Smooth muscle cell (in vitro differentiated cells): ENCODE results near the gene ATP8A2. TPM values are rescaled to one million over a fixed set of nuclear protein-coding genes. Genes with fewer than 3 reads are reported as not detected.
"Not testable (repeated sequence)": the region's sequence is repeated elsewhere in the genome, so short reads cannot be mapped to it uniquely, and the experiment has no call there.

Experiments used
- DNase-seq: peaks from one replicate; lab custom pipeline; 2025; ENCODE audit not compliant: unreplicated experiment; lab: John Stamatoyannopoulos, UW
- H2AFZ ChIP-seq: fragments of 200-600 bp; sonication (generic); 2 replicates; pipeline ENCODE4 v1.6.0; 2016; ENCODE audit warnings: antibody characterized with exemption, low read depth, mild to moderate bottlenecking
- H3F3A ChIP-seq: fragments of 200-600 bp; sonication (generic); 2 replicates; pipeline ENCODE4 v1.6.0; 2017; ENCODE audit warnings: antibody characterized with exemption, low read depth
- H3K27ac ChIP-seq: fragments of 200-600 bp; sonication (generic); 2 replicates; pipeline ENCODE4 v1.5.1; 2016; ENCODE audit warnings: low read depth, mild to moderate bottlenecking
- H3K27me3 ChIP-seq: fragments of 200-600 bp; sonication (generic); 2 replicates; pipeline ENCODE4 v1.6.1; 2016; ENCODE audit warnings: low read depth, mild to moderate bottlenecking
- H3K36me3 ChIP-seq: fragments of 200-600 bp; sonication (generic); 2 replicates; pipeline ENCODE4 v1.5.1; 2016; ENCODE audit warnings: low read depth
- H3K4me1 ChIP-seq: fragments of 200-600 bp; sonication (generic); 2 replicates; pipeline ENCODE4 v1.5.1; 2016; ENCODE audit warnings: low read depth
- H3K4me2 ChIP-seq: fragments of 200-600 bp; sonication (generic); 2 replicates; pipeline ENCODE4 v1.6.0; 2016; ENCODE audit warnings: mild to moderate bottlenecking
- H3K4me3 ChIP-seq: fragments of 200-600 bp; sonication (generic); 2 replicates; pipeline ENCODE4 v1.5.1; 2016; ENCODE audit warnings: mild to moderate bottlenecking
- H3K79me2 ChIP-seq: fragments of 200-600 bp; sonication (generic); 2 replicates; pipeline ENCODE4 v1.6.0; 2016; ENCODE audit warnings: low read depth, mild to moderate bottlenecking
- H3K9ac ChIP-seq: fragments of 200-600 bp; sonication (generic); 2 replicates; pipeline ENCODE4 v1.6.0; 2016; ENCODE audit warnings: low read depth
- H3K9me3 ChIP-seq: fragments of 200-600 bp; sonication (generic); replicated peaks from 2 replicates; pipeline ENCODE4 v1.5.1; 2016; ENCODE audit warnings: low read depth
- H4K20me1 ChIP-seq: fragments of 200-600 bp; sonication (generic); 2 replicates; pipeline ENCODE4 v1.6.0; 2016; ENCODE audit warnings: low read depth
- CTCF ChIP-seq: fragments of 200-600 bp; sonication (generic); IDR thresholded peaks from 2 replicates; pipeline ENCODE4 v1.5.1; 2017; ENCODE audit warnings: borderline replicate concordance, mild to moderate bottlenecking, antibody characterized with exemption; ENCODE audit not compliant: insufficient read depth, poor library complexity, severe bottlenecking
- WGBS: methylation state at CpG from one replicate; pipeline ENCODE4 v1.1.7; 2016; ENCODE audit warnings: low lambda C conversion rate; 5-methylcytosine and 5-hydroxymethylcytosine counted together
- polyA plus RNA-seq: library from polyadenylated mRNA; unstranded; fragments of >200 nt; fragmentation: Nextera tagmentation; extraction: Ambion mirVana; gene quantifications from 2 replicates; pipeline ENCODE4 v1.2.1, GENCODE V29; 2016
- total RNA-seq: library from RNA; depleted of rRNA; stranded (reverse); fragments of >200 nt; gene quantifications from 2 replicates; pipeline ENCODE4 v1.2.3, GENCODE V29; 2014

ATP8A2 gene
- total and polyA plus RNA-seq, 2 experiments from 2014 or later: under 0.01 to 0.06 TPM

- no peak overlapping the region for H3K4me2 ChIP-seq
- no peaks in the 10 kb centered on the region for H3K79me2 ChIP-seq
- H3K27ac ChIP-seq: no peak overlapping the region
- H2AFZ ChIP-seq: no peak overlapping the region
- no peaks in the 10 kb centered on the region for H3K36me3 ChIP-seq
- DNase-seq: no peak
- 98% methylated on average over 2 of the region's 2 CpGs for WGBS
- H3K27me3 ChIP-seq: no peaks in the 10 kb centered on the region
- no peaks in the 10 kb centered on the region for H3K9me3 ChIP-seq
- no peak overlapping the region for H3K4me3 ChIP-seq
- no peaks in the 10 kb centered on the region for H3K4me1 ChIP-seq
- no peak for TF ChIP-seq CTCF
- H3F3A ChIP-seq: no peaks in the 10 kb centered on the region
- no peak overlapping the region for H3K9ac ChIP-seq
- no peaks in the 10 kb centered on the region for H4K20me1 ChIP-seq
Observed at GRCh38 chr13:25528266-25528665, 156.5 kb downstream of the ATP8A2 start.

- H3K4me1 ChIP-seq: no peaks in the 10 kb centered on the region
- H3K79me2 ChIP-seq: no peaks in the 10 kb centered on the region
- WGBS: 88% methylated on average over 3 of the region's 3 CpGs
- H3K4me3 ChIP-seq: no peak overlapping the region
- H2AFZ ChIP-seq: no peak overlapping the region
- H3K36me3 ChIP-seq: no peaks in the 10 kb centered on the region
- H3K9me3 ChIP-seq: no peaks in the 10 kb centered on the region
- H3K4me2 ChIP-seq: no peak overlapping the region
- H3K27me3 ChIP-seq: no peaks in the 10 kb centered on the region
- H3K9ac ChIP-seq: no peak overlapping the region
- H4K20me1 ChIP-seq: no peaks in the 10 kb centered on the region
- no peak overlapping the region for H3K27ac ChIP-seq
- DNase-seq: no peak
- no peak for TF ChIP-seq CTCF
- H3F3A ChIP-seq: no peaks in the 10 kb centered on the region
Observed at GRCh38 chr13:25529425-25529824, 157.7 kb downstream of the ATP8A2 start.

GRCh38 chr13:25538276-25538675 lies 166.5 kb downstream of the ATP8A2 start:
- H3K4me1 ChIP-seq: no peaks in the 10 kb centered on the region
- no peak overlapping the region for H3K9ac ChIP-seq
- H4K20me1 ChIP-seq: no peaks in the 10 kb centered on the region
- H3K36me3 ChIP-seq: no peaks in the 10 kb centered on the region
- H2AFZ ChIP-seq: no peak overlapping the region
- H3K27me3 ChIP-seq: peaks cover 4% of the 10 kb centered on the region
- 63% methylated on average over 3 of the region's 3 CpGs for WGBS
- no peaks in the 10 kb centered on the region for H3K9me3 ChIP-seq
- TF ChIP-seq CTCF: no peak
- no peak overlapping the region for H3K27ac ChIP-seq
- H3K4me3 ChIP-seq: no peak overlapping the region
- no peaks in the 10 kb centered on the region for H3K79me2 ChIP-seq
- no peak for DNase-seq
- H3K4me2 ChIP-seq: no peak overlapping the region
- H3F3A ChIP-seq: no peaks in the 10 kb centered on the region

GRCh38 chr13:25541434-25542123 lies 169.8 kb downstream of the ATP8A2 start:
- Histone ChIP-seq H3K27me3 (peaks cover 4% of the 10 kb centered on the region), H3K4me3 (no peak overlapping the region)
- WGBS: 75% methylated on average over 4 of the region's 4 CpGs

GRCh38 chr13:25548991-25549390 lies 177.2 kb downstream of the ATP8A2 start:
- H2AFZ ChIP-seq, H3K27ac ChIP-seq, H3K79me2 ChIP-seq, H3K9ac ChIP-seq, H3K4me1 ChIP-seq, H3K36me3 ChIP-seq, H3F3A ChIP-seq, DNase-seq, H3K4me2 ChIP-seq, H3K27me3 ChIP-seq, H4K20me1 ChIP-seq, H3K9me3 ChIP-seq, H3K4me3 ChIP-seq: not testable (repeated sequence)
- 93% methylated on average over 9 of the region's 9 CpGs for WGBS

More at GRCh38 chr13:25541434-25542123, 169.8 kb downstream of the ATP8A2 start:
- Histone ChIP-seq H3K27ac (no peak overlapping the region), H3K36me3 (no peaks in the 10 kb centered on the region), H3K9ac (no peak overlapping the region), H3K4me2 (no peak overlapping the region), H2AFZ (no peak overlapping the region), H3F3A (no peaks in the 10 kb centered on the region), H4K20me1 (no peaks in the 10 kb centered on the region), H3K4me1 (no peaks in the 10 kb centered on the region), H3K79me2 (no peaks in the 10 kb centered on the region), H3K9me3 (no peaks in the 10 kb centered on the region)
- TF ChIP-seq CTCF: no peak
- no peak for DNase-seq
